CD4-positive, alpha-beta T cell treated with Interleukin-17A for 4 hours (primary cell): ENCODE measurements around the gene COL8A1.
A peak's percentile ranks its signal among the peaks of the same experiment; 100 is the strongest.

Source experiments
- DNase-seq: peaks from one replicate; pipeline ENCODE4 v3.0.0-alpha.2; 2020; ENCODE audit warnings: mixed read lengths

The COL8A1 gene

GRCh38 chr3:99765042-99765942 lies 126.9 kb downstream of the COL8A1 start:
- DNase-seq: no peak

- DNase-seq: no peak
Observed at GRCh38 chr3:99767291-99767690, 128.9 kb downstream of the COL8A1 start.

GRCh38 chr3:99768126-99768525 lies 129.7 kb downstream of the COL8A1 start:
- no peak for DNase-seq

GRCh38 chr3:99768808-99769501 lies 130.6 kb downstream of the COL8A1 start:
- DNase-seq: no peak

GRCh38 chr3:99772171-99772570 lies 133.8 kb downstream of the COL8A1 start:
- no peak for DNase-seq

GRCh38 chr3:99772671-99773070 lies 134.3 kb downstream of the COL8A1 start:
- DNase-seq: no peak

GRCh38 chr3:99774467-99774866 lies 136.1 kb downstream of the COL8A1 start:
- no peak for DNase-seq

- DNase-seq: no peak
Observed at GRCh38 chr3:99776516-99777209, 138.3 kb downstream of the COL8A1 start.

- no peak for DNase-seq
Observed at GRCh38 chr3:99777210-99777549, 138.8 kb downstream of the COL8A1 start.

GRCh38 chr3:99777708-99778107 lies 139.3 kb downstream of the COL8A1 start:
- no peak for DNase-seq

GRCh38 chr3:99780749-99781148 lies 142.4 kb downstream of the COL8A1 start:
- DNase-seq: no peak

GRCh38 chr3:99781761-99782160 lies 143.4 kb downstream of the COL8A1 start:
- no peak for DNase-seq

GRCh38 chr3:99783011-99783573 lies 144.7 kb downstream of the COL8A1 start:
- no peak for DNase-seq

GRCh38 chr3:99789011-99789721 lies 150.8 kb downstream of the COL8A1 start:
- no peak for DNase-seq

- DNase-seq: no peak
Observed at GRCh38 chr3:99794485-99794884, 156.1 kb downstream of the COL8A1 start.

- no peak for DNase-seq
Observed at GRCh38 chr3:99795573-99795972, 157.2 kb downstream of the COL8A1 start.

GRCh38 chr3:99799422-99799821 lies 161.0 kb downstream of the COL8A1 start:
- DNase-seq: no peak

GRCh38 chr3:99803297-99803696 lies 164.9 kb downstream of the COL8A1 start:
- DNase-seq: no peak

- DNase-seq: no peak
Observed at GRCh38 chr3:99805160-99805559, 166.8 kb downstream of the COL8A1 start.

GRCh38 chr3:99808163-99808794 lies 169.9 kb downstream of the COL8A1 start:
- DNase-seq: peak; percentile 53

- no peak for DNase-seq
Observed at GRCh38 chr3:99809565-99809964, 171.2 kb downstream of the COL8A1 start.

GRCh38 chr3:99810403-99810802 lies 172.0 kb downstream of the COL8A1 start:
- no peak for DNase-seq
